ENCODE data around the gene IER5L. TPM values are rescaled to one million over a fixed set of nuclear protein-coding genes. Genes with fewer than 3 reads are reported as not detected.

The IER5L gene
- total and polyA plus RNA-seq, 4 donors, result 0.40 to 3.3 (median 2.5) TPM

DNA sequence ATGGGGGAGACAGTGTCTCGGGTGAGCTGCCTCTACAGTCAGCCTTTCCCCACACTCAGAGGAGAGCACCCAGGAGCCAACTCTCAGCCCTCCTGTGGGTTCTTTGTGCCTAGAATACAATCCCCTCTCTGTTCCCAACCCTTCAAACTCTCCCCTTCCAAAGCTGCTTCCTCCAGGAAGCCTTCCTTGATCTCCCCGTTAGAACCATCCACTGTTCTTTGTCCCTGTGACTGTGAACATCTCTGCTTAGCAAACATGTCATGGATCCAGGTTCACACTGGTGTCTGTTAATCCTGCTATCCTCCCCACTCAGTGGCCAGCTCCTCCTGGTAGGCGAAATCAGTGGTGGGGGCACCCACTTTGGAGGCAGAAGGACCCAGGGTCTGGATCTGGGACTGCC lies 16.2 kb upstream of the IER5L start:
- no peaks in the 10 kb centered on the region for H3K9me3 ChIP-seq (ENCODE audit: control insufficient read depth in 4 of 4, low read length in 3 of 4)
- TF ChIP-seq, protein P1, sequence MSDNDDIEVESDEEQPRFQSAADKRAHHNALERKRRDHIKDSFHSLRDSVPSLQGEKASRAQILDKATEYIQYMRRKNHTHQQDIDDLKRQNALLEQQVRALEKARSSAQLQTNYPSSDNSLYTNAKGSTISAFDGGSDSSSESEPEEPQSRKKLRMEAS (IDR thresholded peaks at IDR 0.05), result no peak
- TF ChIP-seq NR2F2 (IDR thresholded peaks at IDR 0.05), result no peak
- TF ChIP-seq FOXA1 (IDR thresholded peaks at IDR 0.05), result no peak
- TF ChIP-seq FOXA2 (IDR thresholded peaks at IDR 0.05), result no peak
- TF ChIP-seq YY1 (IDR thresholded peaks at IDR 0.05), result no peak
- TF ChIP-seq SP1 (IDR thresholded peaks at IDR 0.05), result no peak
- no peak for TF ChIP-seq HNF4A (conservative IDR thresholded peaks at IDR 0.05)
- TF ChIP-seq RXRA (IDR thresholded peaks at IDR 0.05), result no peak
- TF ChIP-seq HNF4G (IDR thresholded peaks at IDR 0.05), result no peak
- TF ChIP-seq RAD21 (IDR thresholded peaks at IDR 0.05), result no peak
- no peak for TF ChIP-seq EGR1 (IDR thresholded peaks at IDR 0.05; ENCODE audit: low read depth in 2 of 2)
- TF ChIP-seq GABPA (IDR thresholded peaks at IDR 0.05 in 1 of 2, conservative IDR thresholded peaks at IDR 0.05 in 1 of 2), result no peak
- TF ChIP-seq, protein P2, sequence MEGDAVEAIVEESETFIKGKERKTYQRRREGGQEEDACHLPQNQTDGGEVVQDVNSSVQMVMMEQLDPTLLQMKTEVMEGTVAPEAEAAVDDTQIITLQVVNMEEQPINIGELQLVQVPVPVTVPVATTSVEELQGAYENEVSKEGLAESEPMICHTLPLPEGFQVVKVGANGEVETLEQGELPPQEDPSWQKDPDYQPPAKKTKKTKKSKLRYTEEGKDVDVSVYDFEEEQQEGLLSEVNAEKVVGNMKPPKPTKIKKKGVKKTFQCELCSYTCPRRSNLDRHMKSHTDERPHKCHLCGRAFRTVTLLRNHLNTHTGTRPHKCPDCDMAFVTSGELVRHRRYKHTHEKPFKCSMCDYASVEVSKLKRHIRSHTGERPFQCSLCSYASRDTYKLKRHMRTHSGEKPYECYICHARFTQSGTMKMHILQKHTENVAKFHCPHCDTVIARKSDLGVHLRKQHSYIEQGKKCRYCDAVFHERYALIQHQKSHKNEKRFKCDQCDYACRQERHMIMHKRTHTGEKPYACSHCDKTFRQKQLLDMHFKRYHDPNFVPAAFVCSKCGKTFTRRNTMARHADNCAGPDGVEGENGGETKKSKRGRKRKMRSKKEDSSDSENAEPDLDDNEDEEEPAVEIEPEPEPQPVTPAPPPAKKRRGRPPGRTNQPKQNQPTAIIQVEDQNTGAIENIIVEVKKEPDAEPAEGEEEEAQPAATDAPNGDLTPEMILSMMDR (IDR thresholded peaks at IDR 0.05; ENCODE audit: low read depth, low read length, missing input control), result no peak
- TF ChIP-seq, protein P3, sequence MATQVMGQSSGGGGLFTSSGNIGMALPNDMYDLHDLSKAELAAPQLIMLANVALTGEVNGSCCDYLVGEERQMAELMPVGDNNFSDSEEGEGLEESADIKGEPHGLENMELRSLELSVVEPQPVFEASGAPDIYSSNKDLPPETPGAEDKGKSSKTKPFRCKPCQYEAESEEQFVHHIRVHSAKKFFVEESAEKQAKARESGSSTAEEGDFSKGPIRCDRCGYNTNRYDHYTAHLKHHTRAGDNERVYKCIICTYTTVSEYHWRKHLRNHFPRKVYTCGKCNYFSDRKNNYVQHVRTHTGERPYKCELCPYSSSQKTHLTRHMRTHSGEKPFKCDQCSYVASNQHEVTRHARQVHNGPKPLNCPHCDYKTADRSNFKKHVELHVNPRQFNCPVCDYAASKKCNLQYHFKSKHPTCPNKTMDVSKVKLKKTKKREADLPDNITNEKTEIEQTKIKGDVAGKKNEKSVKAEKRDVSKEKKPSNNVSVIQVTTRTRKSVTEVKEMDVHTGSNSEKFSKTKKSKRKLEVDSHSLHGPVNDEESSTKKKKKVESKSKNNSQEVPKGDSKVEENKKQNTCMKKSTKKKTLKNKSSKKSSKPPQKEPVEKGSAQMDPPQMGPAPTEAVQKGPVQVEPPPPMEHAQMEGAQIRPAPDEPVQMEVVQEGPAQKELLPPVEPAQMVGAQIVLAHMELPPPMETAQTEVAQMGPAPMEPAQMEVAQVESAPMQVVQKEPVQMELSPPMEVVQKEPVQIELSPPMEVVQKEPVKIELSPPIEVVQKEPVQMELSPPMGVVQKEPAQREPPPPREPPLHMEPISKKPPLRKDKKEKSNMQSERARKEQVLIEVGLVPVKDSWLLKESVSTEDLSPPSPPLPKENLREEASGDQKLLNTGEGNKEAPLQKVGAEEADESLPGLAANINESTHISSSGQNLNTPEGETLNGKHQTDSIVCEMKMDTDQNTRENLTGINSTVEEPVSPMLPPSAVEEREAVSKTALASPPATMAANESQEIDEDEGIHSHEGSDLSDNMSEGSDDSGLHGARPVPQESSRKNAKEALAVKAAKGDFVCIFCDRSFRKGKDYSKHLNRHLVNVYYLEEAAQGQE (IDR thresholded peaks at IDR 0.05), result no peak
- TF ChIP-seq, protein P4, sequence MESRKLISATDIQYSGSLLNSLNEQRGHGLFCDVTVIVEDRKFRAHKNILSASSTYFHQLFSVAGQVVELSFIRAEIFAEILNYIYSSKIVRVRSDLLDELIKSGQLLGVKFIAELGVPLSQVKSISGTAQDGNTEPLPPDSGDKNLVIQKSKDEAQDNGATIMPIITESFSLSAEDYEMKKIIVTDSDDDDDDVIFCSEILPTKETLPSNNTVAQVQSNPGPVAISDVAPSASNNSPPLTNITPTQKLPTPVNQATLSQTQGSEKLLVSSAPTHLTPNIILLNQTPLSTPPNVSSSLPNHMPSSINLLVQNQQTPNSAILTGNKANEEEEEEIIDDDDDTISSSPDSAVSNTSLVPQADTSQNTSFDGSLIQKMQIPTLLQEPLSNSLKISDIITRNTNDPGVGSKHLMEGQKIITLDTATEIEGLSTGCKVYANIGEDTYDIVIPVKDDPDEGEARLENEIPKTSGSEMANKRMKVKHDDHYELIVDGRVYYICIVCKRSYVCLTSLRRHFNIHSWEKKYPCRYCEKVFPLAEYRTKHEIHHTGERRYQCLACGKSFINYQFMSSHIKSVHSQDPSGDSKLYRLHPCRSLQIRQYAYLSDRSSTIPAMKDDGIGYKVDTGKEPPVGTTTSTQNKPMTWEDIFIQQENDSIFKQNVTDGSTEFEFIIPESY (IDR thresholded peaks at IDR 0.05), result no peak
- TF ChIP-seq JUND (IDR thresholded peaks at IDR 0.05), result no peak
- TF ChIP-seq TAF1 (conservative IDR thresholded peaks at IDR 0.05), result no peak
- TF ChIP-seq, protein P5, sequence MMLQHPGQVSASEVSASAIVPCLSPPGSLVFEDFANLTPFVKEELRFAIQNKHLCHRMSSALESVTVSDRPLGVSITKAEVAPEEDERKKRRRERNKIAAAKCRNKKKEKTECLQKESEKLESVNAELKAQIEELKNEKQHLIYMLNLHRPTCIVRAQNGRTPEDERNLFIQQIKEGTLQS (IDR thresholded peaks at IDR 0.05), result no peak
- no peaks in the 10 kb centered on the region for H3K27me3 ChIP-seq (ENCODE audit: control insufficient read depth in 4 of 4, insufficient read depth in 4 of 4, low read length in 3 of 4)
- DNase-seq (ENCODE audit: low spot score), result no peak
- 74% methylated on average over 3 of the region's 3 CpGs for WGBS
- no peak overlapping the region for H3K9ac ChIP-seq (ENCODE audit: low read depth in 1 of 2, low read length in 2 of 2)
- H3K4me3 ChIP-seq (ENCODE audit: low read depth in 1 of 3, low read length in 3 of 3), result no peak overlapping the region
- no peak overlapping the region for H3K27ac ChIP-seq (ENCODE audit: low read depth in 1 of 2, low read length in 2 of 2)
- no peaks in the 10 kb centered on the region for H3K36me3 ChIP-seq (ENCODE audit: control insufficient read depth in 4 of 4, insufficient read depth in 3 of 4, low read depth in 1 of 4, low read length in 3 of 4)
- H3K4me1 ChIP-seq (ENCODE audit: control insufficient read depth in 4 of 4, insufficient read depth in 4 of 4, low read length in 3 of 4), result no peaks in the 10 kb centered on the region

Measured in liver (tissue), 9 donors.